WTC11 (cell line): ENCODE data around the gene RPP40. TPM values are rescaled to one million over a fixed set of nuclear protein-coding genes. Genes with fewer than 3 reads are reported as not detected.

Source experiments
- ATAC-seq: fragments of 200-7000 bp; cut with Tn5 transposase; 2 replicates; pipeline ENCODE4 v1.10.0; 2021; ENCODE audit warnings: mild to moderate bottlenecking, moderate library complexity
- CTCF ChIA-PET: fragments of 300-600 bp; sonication (Branson Sonifier 250); formaldehyde crosslinking; loops from one replicate; lab custom pipeline; 2021; ENCODE audit warnings: antibody characterized with exemption; lab: Charles Lee
- POLR2A ChIA-PET: fragments of 350-600 bp; sonication (Branson Sonifier 250); formaldehyde crosslinking; loops from one replicate; lab custom pipeline; 2021; ENCODE audit warnings: antibody characterized with exemption; lab: Charles Lee
- DNase-seq: peaks from one replicate; pipeline ENCODE4 v3.0.0; 2021; ENCODE audit warnings: low spot score
- H3K27ac Mint-ChIP-seq: 2 replicates; pipeline ENCODE4 v1.8.0; 2021; ENCODE audit warnings: mixed read lengths
- H3K27me3 Mint-ChIP-seq: 2 replicates; pipeline ENCODE4 v1.8.0; 2021; ENCODE audit warnings: low read depth, mild to moderate bottlenecking, moderate library complexity, mixed read lengths
- H3K36me3 Mint-ChIP-seq: 2 replicates; pipeline ENCODE4 v1.8.0; 2021; ENCODE audit warnings: mixed read lengths
- H3K4me1 Mint-ChIP-seq: 2 replicates; pipeline ENCODE4 v1.8.0; 2022; ENCODE audit warnings: mixed read lengths
- H3K4me3 Mint-ChIP-seq: 2 replicates; pipeline ENCODE4 v1.8.0; 2021; ENCODE audit warnings: mild to moderate bottlenecking, moderate library complexity, mixed read lengths
- H3K9me3 Mint-ChIP-seq: 2 replicates; pipeline ENCODE4 v1.8.0; 2021; ENCODE audit warnings: mixed read lengths
- CREM ChIP-seq: sonication (generic); formaldehyde crosslinking; IDR thresholded peaks from 2 replicates; pipeline ENCODE4 v1.8.1; 2022; ENCODE audit warnings: mild to moderate bottlenecking, missing genetic modification reagents, moderate library complexity
- CTCF ChIP-seq: fragments of 200-600 bp; IDR thresholded peaks from 2 replicates; pipeline ENCODE4 v1.8.0; 2022; ENCODE audit warnings: antibody characterized with exemption
- ETV6 ChIP-seq: sonication (generic); formaldehyde crosslinking; IDR thresholded peaks from 2 replicates; pipeline ENCODE4 v1.8.1; 2022; ENCODE audit warnings: mild to moderate bottlenecking, missing genetic modification reagents
- GRHL2 ChIP-seq: fragments of 250-450 bp; sonication (Bioruptor Pico); IDR thresholded peaks from 2 replicates; pipeline ENCODE4 v1.8.0; 2022; ENCODE audit warnings: mild to moderate bottlenecking, moderate library complexity; ENCODE audit not compliant: insufficient replicate concordance, severe bottlenecking
- HMGXB4 ChIP-seq: sonication (generic); formaldehyde crosslinking; IDR thresholded peaks from 2 replicates; pipeline ENCODE4 v1.8.1; 2023; ENCODE audit warnings: mild to moderate bottlenecking, moderate library complexity, missing genetic modification reagents
- IRF1 ChIP-seq: sonication (generic); formaldehyde crosslinking; IDR thresholded peaks from 2 replicates; pipeline ENCODE4 v1.8.0; 2023; ENCODE audit warnings: missing genetic modification reagents
- MAX ChIP-seq: sonication (generic); formaldehyde crosslinking; IDR thresholded peaks from 2 replicates; pipeline ENCODE4 v1.8.0; 2022; ENCODE audit warnings: mild to moderate bottlenecking, missing genetic modification reagents
- NR2C2 ChIP-seq: sonication (generic); formaldehyde crosslinking; IDR thresholded peaks from 2 replicates; pipeline ENCODE4 v1.8.0; 2022; ENCODE audit warnings: mild to moderate bottlenecking, missing genetic modification reagents
- OVOL2 ChIP-seq: fragments of 250-450 bp; sonication (Bioruptor Pico); IDR thresholded peaks from 2 replicates; pipeline ENCODE4 v1.9.0; 2021; ENCODE audit warnings: mild to moderate bottlenecking, borderline replicate concordance
- RORB ChIP-seq: fragments of 250-450 bp; sonication (Bioruptor Pico); IDR thresholded peaks from 2 replicates; pipeline ENCODE4 v1.9.0; 2021; ENCODE audit warnings: mild to moderate bottlenecking
- SMAD3 ChIP-seq: sonication (generic); formaldehyde crosslinking; IDR thresholded peaks from 2 replicates; pipeline ENCODE4 v1.8.0; 2022; ENCODE audit warnings: missing genetic modification reagents, mild to moderate bottlenecking, borderline replicate concordance
- SP1 ChIP-seq: sonication (generic); formaldehyde crosslinking; conservative IDR thresholded peaks from 2 replicates; pipeline ENCODE4 v1.8.1; 2022; ENCODE audit warnings: missing genetic modification reagents
- TEAD4 ChIP-seq: sonication (generic); formaldehyde crosslinking; IDR thresholded peaks from 2 replicates; pipeline ENCODE4 v1.8.0; 2022; ENCODE audit warnings: mild to moderate bottlenecking, missing genetic modification reagents
- USF1 ChIP-seq: sonication (generic); formaldehyde crosslinking; IDR thresholded peaks from 2 replicates; pipeline ENCODE4 v1.8.0; 2022; ENCODE audit warnings: mild to moderate bottlenecking, missing genetic modification reagents
- USF2 ChIP-seq: sonication (generic); formaldehyde crosslinking; IDR thresholded peaks from 2 replicates; pipeline ENCODE4 v1.8.1; 2023; ENCODE audit warnings: mild to moderate bottlenecking, missing genetic modification reagents, moderate library complexity
- ZBTB43 ChIP-seq: sonication (generic); formaldehyde crosslinking; IDR thresholded peaks from 2 replicates; pipeline ENCODE4 v1.8.1; 2023; ENCODE audit warnings: mild to moderate bottlenecking, missing genetic modification reagents
- ZNF232 ChIP-seq: sonication (generic); formaldehyde crosslinking; IDR thresholded peaks from 2 replicates; pipeline ENCODE4 v1.8.0; 2022; ENCODE audit warnings: mild to moderate bottlenecking, missing genetic modification reagents
- ZNF396 ChIP-seq: fragments of 250-450 bp; sonication (Bioruptor Pico); IDR thresholded peaks from 2 replicates; pipeline ENCODE4 v1.8.0; 2021; ENCODE audit warnings: mild to moderate bottlenecking, moderate library complexity, borderline replicate concordance
- ZNF416 ChIP-seq: fragments of 250-450 bp; sonication (Bioruptor Pico); IDR thresholded peaks from 2 replicates; pipeline ENCODE4 v1.9.0; 2021; ENCODE audit warnings: mild to moderate bottlenecking, inconsistent platforms
- ZNF532 ChIP-seq: fragments of 250-450 bp; sonication (Bioruptor Pico); IDR thresholded peaks from 2 replicates; pipeline ENCODE4 v1.9.0; 2021; ENCODE audit warnings: mild to moderate bottlenecking, borderline replicate concordance
- ZNF671 ChIP-seq: fragments of 250-450 bp; sonication (Bioruptor Pico); IDR thresholded peaks from 2 replicates; pipeline ENCODE4 v1.8.0; 2021; ENCODE audit warnings: mild to moderate bottlenecking
- ZSCAN18 ChIP-seq: fragments of 250-450 bp; sonication (Bioruptor Pico); IDR thresholded peaks from 2 replicates; pipeline ENCODE4 v2.1.2; 2022; ENCODE audit warnings: mild to moderate bottlenecking, moderate library complexity
- total RNA-seq: library from RNA; stranded (reverse); gene quantifications from 3 replicates; pipeline ENCODE4 v1.2.3, GENCODE V29; 2021

The RPP40 gene
- total RNA-seq, 1 experiment from 2014 or later, result 12.2 TPM

GRCh38 chr6:5030596-5031136 is 26.8 kb upstream of the RPP40 start:
- H3K4me3 Mint-ChIP-seq, result no peak overlapping the region
- POLR2A ChIA-PET, result interaction anchor here (0.8 to 1.1 kb wide), 2 partner anchors 50 to 119 kb away, joined by 3 to 6 read pairs; no protein-coding TSS in a partner anchor

More at GRCh38 chr6:5030596-5031136, 26.8 kb upstream of the RPP40 start:
- CTCF ChIA-PET, result interaction anchor here (0.6 to 2.2 kb wide), 44 partner anchors 9 to 805 kb away, joined by 3 to 20 read pairs (median 4); partner anchors contain the start of genes PPP1R3G and RPP40
- TF ChIP-seq HMGXB4 (peak; percentile 35; the same call in 1 of the 2 replicates), ZBTB43 (CRISPR knock-in tag) (no peak), ZNF416 (no peak), ZSCAN18 (CRISPR knock-in tag) (0 out of 2 replicates have a peak, but pooled peaks have one; percentile 59), SP1 (CRISPR knock-in tag) (peak; percentile 47; the same call in 1 of the 2 replicates), SMAD3 (0 out of 2 replicates have a peak, but pooled peaks have one; percentile 55), USF2 (CRISPR knock-in tag) (peak; percentile 75), ZNF232 (CRISPR knock-in tag) (peak; percentile 32; the same call in 1 of the 2 replicates), ETV6 (0 out of 2 replicates have a peak, but pooled peaks have one; percentile 45), ZNF532 (CRISPR knock-in tag) (peak; percentile 59; the same call in 1 of the 2 replicates), USF1 (CRISPR knock-in tag) (peak; percentile 73; the same call in 1 of the 2 replicates), NR2C2 (no peak), ZNF671 (CRISPR knock-in tag) (no peak), ZNF396 (CRISPR knock-in tag) (no peak), GRHL2 (no peak), IRF1 (CRISPR knock-in tag) (no peak), CREM (CRISPR knock-in tag) (0 out of 2 replicates have a peak, but pooled peaks have one; percentile 52), OVOL2 (CRISPR knock-in tag) (no peak), MAX (peak; percentile 86), RORB (CRISPR knock-in tag) (no peak), CTCF (peak; percentile 72), TEAD4 (CRISPR knock-in tag) (no peak)
- Mint-ChIP-seq H3K27ac (no peak overlapping the region), H3K36me3 (no peaks in the 10 kb centered on the region), H3K27me3 (peaks cover 7% of the 10 kb centered on the region), H3K9me3 (no peaks in the 10 kb centered on the region), H3K4me1 (peaks cover 46% of the 10 kb centered on the region)
- peak; percentile 93 for DNase-seq
- ATAC-seq, result peak; percentile 73
